ENCODE measurements around the gene FOXP1.

DNA sequence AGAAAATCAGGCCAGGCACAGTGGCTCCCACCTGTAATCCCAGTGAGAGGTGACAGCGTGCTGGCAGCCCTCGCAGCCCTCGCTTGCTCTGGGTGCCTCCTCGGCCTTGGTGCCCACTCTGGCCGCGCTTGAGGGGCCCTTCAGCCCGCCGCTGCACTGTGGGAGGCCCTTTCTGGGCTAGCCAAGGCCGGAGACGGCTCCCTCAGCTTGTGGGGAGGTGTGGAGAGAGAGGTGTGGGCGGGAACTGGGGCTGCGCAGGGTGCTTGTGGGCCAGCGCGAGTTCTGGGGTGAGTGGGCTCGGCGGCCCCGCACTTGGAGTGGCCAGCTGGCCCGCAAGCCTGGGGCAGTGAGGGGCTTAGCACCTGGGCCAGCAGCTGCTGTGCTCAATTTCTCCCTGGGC is 252.6 kb downstream of the FOXP1 start:
- TF ChIP-seq POLR2A (IDR thresholded peaks at IDR 0.05) (no peak), POLR2AphosphoS5 (IDR thresholded peaks at IDR 0.05; ENCODE audit: insufficient read depth in 1 of 2, low read depth in 1 of 2) (no peak)
- TF ChIP-seq, protein P1, sequence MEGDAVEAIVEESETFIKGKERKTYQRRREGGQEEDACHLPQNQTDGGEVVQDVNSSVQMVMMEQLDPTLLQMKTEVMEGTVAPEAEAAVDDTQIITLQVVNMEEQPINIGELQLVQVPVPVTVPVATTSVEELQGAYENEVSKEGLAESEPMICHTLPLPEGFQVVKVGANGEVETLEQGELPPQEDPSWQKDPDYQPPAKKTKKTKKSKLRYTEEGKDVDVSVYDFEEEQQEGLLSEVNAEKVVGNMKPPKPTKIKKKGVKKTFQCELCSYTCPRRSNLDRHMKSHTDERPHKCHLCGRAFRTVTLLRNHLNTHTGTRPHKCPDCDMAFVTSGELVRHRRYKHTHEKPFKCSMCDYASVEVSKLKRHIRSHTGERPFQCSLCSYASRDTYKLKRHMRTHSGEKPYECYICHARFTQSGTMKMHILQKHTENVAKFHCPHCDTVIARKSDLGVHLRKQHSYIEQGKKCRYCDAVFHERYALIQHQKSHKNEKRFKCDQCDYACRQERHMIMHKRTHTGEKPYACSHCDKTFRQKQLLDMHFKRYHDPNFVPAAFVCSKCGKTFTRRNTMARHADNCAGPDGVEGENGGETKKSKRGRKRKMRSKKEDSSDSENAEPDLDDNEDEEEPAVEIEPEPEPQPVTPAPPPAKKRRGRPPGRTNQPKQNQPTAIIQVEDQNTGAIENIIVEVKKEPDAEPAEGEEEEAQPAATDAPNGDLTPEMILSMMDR (IDR thresholded peaks at IDR 0.05): no peak
